Neutrophil (primary cell): ENCODE results near the gene NUP62.

Source experiments
- H3K27ac ChIP-seq: fragments of 200-600 bp; sonication (generic); 2 replicates; pipeline ENCODE4 v1.5.1; 2016; ENCODE audit warnings: mild to moderate bottlenecking, moderate library complexity
- H3K27me3 ChIP-seq: fragments of 200-600 bp; sonication (generic); 2 replicates; pipeline ENCODE4 v1.6.0; 2016; ENCODE audit warnings: mild to moderate bottlenecking
- H3K36me3 ChIP-seq: fragments of 200-600 bp; sonication (generic); 2 replicates; pipeline ENCODE4 v1.5.1; 2017
- H3K4me1 ChIP-seq, 2 experiments: fragments of 200-600 bp in 1 of 2; sonication (generic) in 1 of 2; 1 replicate in 1 of 2; 2 replicates in 1 of 2; pipeline versions ENCODE4 v1.5.1 to v1.6.1; 2013 to 2016; ENCODE audit warnings: low read depth in 1 of 2, low read length in 1 of 2, mild to moderate bottlenecking in 1 of 2, moderate library complexity in 1 of 2; ENCODE audit not compliant: control insufficient read depth in 1 of 2, insufficient read depth in 1 of 2
- H3K4me3 ChIP-seq, 2 experiments: fragments of 200-600 bp in 1 of 2; sonication (generic) in 1 of 2; 1 replicate in 1 of 2; 2 replicates in 1 of 2; pipeline ENCODE4 v1.5.1; 2013 to 2016; ENCODE audit warnings: low read depth in 1 of 2, low read length in 1 of 2, mild to moderate bottlenecking in 1 of 2, moderate library complexity in 1 of 2
- H3K9me3 ChIP-seq: fragments of 200-600 bp; sonication (generic); 2 replicates; pipeline ENCODE4 v1.5.1; 2016
- TF ChIP-seq, protein P1 (sequence below): fragments of 200-600 bp; sonication (generic); IDR thresholded peaks from 2 replicates; pipeline ENCODE4 v1.5.1; 2016; ENCODE audit warnings: antibody characterized with exemption

The NUP62 gene

DNA sequence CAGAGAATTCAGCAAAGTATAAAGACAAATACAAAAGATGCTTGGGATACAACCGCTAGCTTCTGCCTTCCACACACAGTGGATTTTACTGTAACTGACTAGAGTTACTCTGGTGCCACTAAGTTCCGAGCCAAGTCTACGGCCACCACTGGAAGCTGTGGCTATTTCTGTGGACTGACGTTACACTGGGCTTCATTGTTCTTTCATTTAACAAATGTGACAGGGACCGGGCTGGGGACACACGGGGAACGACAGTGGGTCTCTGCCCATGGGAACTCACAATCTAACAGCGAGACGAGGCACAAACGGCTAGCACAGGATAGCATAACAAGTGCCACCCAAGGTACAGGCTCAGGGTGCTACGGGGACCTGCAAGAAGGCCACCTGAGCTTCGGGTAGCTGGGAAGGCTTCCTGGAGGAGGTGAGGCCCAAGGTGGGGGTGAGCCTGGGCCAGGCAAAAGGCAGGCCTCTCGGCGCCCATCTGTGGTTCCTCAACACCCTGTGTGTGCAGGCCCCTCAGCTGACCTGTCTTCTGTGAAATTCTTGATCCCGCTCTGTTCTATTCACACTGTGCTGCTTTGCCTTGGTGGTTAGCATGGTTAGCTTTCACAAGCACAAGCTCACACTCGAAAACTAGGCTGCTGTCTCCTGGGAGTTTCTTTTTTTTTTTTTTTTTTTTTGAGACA is 22.3 kb downstream of the NUP62 start:
- Histone ChIP-seq H3K9me3 (no peaks in the 10 kb centered on the region), H3K4me1 (peaks cover 9 to 13% of the 10 kb centered on the region in 2 experiments), H3K27ac (no peak overlapping the region), H3K27me3 (no peaks in the 10 kb centered on the region), H3K4me3 (no peak overlapping the region), H3K36me3 (peaks cover 33% of the 10 kb centered on the region)
- TF ChIP-seq, protein P1, sequence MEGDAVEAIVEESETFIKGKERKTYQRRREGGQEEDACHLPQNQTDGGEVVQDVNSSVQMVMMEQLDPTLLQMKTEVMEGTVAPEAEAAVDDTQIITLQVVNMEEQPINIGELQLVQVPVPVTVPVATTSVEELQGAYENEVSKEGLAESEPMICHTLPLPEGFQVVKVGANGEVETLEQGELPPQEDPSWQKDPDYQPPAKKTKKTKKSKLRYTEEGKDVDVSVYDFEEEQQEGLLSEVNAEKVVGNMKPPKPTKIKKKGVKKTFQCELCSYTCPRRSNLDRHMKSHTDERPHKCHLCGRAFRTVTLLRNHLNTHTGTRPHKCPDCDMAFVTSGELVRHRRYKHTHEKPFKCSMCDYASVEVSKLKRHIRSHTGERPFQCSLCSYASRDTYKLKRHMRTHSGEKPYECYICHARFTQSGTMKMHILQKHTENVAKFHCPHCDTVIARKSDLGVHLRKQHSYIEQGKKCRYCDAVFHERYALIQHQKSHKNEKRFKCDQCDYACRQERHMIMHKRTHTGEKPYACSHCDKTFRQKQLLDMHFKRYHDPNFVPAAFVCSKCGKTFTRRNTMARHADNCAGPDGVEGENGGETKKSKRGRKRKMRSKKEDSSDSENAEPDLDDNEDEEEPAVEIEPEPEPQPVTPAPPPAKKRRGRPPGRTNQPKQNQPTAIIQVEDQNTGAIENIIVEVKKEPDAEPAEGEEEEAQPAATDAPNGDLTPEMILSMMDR: no peak

DNA sequence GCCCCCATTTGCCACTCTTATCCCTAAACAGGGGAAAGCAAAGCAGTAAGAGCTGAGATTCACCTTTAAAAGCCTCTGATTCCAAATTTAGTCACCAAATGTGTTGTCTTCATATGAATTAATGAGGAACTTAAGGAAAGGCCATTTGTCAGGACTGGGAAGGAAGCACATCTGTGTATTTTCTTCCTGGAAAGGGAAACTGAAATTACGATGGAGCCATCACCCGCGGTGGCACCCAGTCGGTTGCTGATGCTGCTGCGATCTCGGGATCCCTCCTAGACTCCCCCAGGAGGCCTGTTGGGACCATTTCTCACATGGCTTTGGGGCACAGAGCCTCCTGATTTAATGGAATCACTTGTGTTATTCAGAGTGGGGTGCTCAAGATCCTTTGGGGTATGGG is 25.2 kb downstream of the NUP62 start:
- H3K36me3 ChIP-seq: peaks cover 26% of the 10 kb centered on the region
- TF ChIP-seq, protein P1: no peak
- H3K27ac ChIP-seq: no peak overlapping the region
- H3K4me1 ChIP-seq: no peaks in the 10 kb centered on the region
- no peaks in the 10 kb centered on the region for H3K27me3 ChIP-seq
- H3K9me3 ChIP-seq: no peaks in the 10 kb centered on the region
- H3K4me3 ChIP-seq: no peak overlapping the region

DNA sequence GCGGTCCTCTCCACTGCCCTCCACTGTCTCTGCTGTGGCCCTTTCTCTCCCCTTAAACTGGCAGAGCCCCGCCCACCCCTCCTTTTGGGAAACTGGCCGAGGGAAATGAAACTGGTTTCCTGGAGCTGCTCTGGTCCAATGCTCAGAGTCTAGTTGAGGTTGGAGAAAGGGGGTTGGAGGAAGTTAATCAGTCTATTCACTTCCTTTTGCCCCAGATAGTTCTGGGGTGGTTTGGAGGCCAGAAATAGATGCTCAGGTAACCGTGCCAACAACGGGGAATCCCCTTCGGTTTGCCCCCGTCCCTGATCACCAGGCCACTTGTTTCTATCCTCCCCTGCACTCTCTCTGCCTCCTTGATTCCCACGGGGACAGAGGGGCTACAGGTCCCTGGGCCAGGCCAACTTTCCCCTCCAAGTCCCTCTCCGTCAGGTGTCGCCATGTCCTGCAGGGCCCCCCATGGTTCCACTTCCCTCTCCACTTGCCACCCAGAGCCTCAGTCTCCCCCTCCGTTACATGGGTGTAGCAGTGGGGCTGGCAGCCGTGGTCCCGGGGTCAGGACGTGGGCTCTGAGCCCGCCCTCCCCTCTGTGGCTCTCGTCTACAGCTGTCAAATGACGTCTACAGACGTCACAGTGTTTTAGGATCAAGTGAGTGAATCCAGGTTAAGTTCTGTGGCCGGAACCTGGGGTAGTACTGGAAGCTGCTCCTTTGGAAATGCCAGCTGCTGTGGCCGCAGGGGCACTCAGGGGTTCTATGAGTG is 32.3 kb downstream of the NUP62 start, which contains the start of gene IL4I1:
IL4I1 (minus strand) TSS at position 25 of the 759 bp plus-strand sequence. CDS start 727 bp downstream, outside the sequence.
- Histone ChIP-seq H3K27ac (peak within 1 kb of the TSS; percentile 9), H3K36me3 (no peaks in the 10 kb centered on the region), H3K9me3 (no peaks in the 10 kb centered on the region), H3K4me1 (peaks cover 9 to 17% of the 10 kb centered on the region in 2 experiments), H3K27me3 (peaks cover 38% of the 10 kb centered on the region), H3K4me3 (peak within 1 kb of the TSS; percentile 12 to 35)
- TF ChIP-seq, protein P1: no peak

DNA sequence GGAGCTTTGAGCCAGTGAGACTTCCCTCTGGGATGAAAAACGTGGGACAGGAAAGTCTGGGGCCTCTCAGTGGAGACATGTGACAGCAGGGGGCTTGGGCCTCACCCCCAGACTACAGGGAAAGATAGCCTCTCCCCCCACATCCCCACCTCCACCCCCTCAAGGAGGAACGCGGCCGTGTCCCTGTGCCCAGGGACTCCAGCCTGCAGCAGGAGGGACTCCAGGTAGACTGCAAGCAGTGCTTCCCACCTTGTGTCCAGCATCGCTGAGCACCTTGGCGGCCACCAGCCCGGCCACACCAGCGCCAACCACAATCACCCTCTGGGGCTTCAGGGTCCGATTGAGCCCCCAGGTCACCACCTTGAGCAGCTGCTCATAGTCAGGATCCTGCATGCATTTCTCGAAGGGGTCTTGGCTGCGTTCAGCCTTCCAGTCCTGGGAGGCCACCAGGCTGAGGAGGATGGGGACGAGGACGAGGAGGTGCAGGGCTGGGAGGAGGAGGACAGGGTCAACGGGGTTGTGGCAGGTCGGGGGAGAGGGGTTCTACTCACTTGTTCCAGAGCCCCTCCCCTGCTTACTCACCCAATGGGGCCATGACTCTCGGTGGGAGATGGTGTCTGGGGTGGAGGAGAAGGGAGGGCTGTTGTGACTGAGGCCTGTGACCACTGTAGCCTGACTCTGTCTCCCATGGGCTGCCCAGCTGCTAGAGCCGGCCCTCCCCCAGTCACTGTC is 33.6 kb downstream of the NUP62 start:
- Histone ChIP-seq H3K9me3 (no peaks in the 10 kb centered on the region), H3K4me1 (peaks cover 9 to 17% of the 10 kb centered on the region in 2 experiments), H3K36me3 (no peaks in the 10 kb centered on the region), H3K4me3 (no peak overlapping the region), H3K27me3 (peaks cover 49% of the 10 kb centered on the region), H3K27ac (no peak overlapping the region)
- TF ChIP-seq, protein P1: no peak

DNA sequence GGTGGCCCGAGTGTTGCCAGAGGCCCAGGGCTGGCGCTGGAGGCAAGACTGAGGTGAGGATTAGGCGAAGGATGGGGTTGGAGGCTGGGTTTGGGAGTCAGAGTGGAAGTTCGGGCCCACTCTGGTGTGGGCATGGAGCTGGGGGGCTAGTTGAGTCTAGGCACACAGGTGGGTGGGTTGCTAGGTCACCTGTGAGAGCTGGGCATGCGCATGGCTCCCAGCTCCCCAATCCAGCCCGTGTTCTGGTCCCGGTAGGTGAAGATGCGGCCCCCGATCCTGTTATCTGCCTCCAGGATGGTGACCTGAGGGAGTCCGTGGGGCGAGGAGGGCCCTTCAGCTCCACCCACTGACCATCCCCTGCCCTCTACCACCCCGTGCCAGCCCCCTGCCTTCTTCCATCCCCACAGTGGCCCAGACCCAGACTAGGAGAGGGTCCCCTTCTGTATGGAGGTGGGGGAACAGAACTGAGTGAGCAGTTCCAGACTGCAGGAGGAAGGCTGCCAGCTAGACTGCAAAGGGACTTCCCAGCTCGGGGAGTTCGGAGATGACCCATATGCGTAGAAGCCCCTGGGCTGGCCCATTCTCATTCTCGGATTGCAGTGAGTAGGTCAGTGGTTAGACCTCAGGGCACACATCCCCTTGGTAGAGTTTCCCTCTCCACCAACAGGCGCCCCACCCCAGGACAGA is 34.3 kb downstream of the NUP62 start:
- no peaks in the 10 kb centered on the region for H3K9me3 ChIP-seq
- H3K27me3 ChIP-seq: peaks cover 56% of the 10 kb centered on the region
- H3K4me3 ChIP-seq: no peak overlapping the region
- TF ChIP-seq, protein P1: no peak
- no peaks in the 10 kb centered on the region for H3K36me3 ChIP-seq
- no peak overlapping the region for H3K27ac ChIP-seq
- peaks cover 13 to 23% of the 10 kb centered on the region in 2 experiments for H3K4me1 ChIP-seq
